Activated CD8-positive, alpha-beta memory T cell treated with anti-CD3 and anti-CD28 coated beads for 1 hour (primary cell): ENCODE measurements around the gene LCK.

ENCODE experiments used
- DNase-seq, 2 donors: peaks; one replicate each; pipeline ENCODE4 v3.0.0-alpha.2; 2020; ENCODE audit warnings: low read depth in 1 of 2; ENCODE audit errors: extremely low read depth in 1 of 2

The LCK gene

GRCh38 chr1:32250893-32251716, at the start of gene LCK:
LCK (plus strand) TSS chr1:32251265; CDS start chr1:32274330, 23,065 bp downstream.
- peak in 1 of 2 donors; percentile 42 for DNase-seq

GRCh38 chr1:32204943-32205361, 46.1 kb upstream of the LCK start:
- DNase-seq, result no peak

- peak; percentile 59 to 73 for DNase-seq
Measured at GRCh38 chr1:32205401-32206370, 45.4 kb upstream of the LCK start, which contains the start of gene IQCC. IQCC (plus strand) TSS chr1:32205671; CDS start chr1:32205682, 11 bp downstream.

GRCh38 chr1:32208469-32208868, 42.6 kb upstream of the LCK start:
- DNase-seq, result no peak

GRCh38 chr1:32208891-32209328, 42.2 kb upstream of the LCK start, which contains the start of gene DCDC2B:
DCDC2B (plus strand) TSS chr1:32209089; CDS start chr1:32209094, 5 bp downstream.
- DNase-seq, result no peak

GRCh38 chr1:32215629-32216480, 35.2 kb upstream of the LCK start:
- peak in 1 of 2 donors; percentile 39 for DNase-seq

- DNase-seq, result no peak
Measured at GRCh38 chr1:32216566-32216965, 34.5 kb upstream of the LCK start.

- DNase-seq, result no peak
Measured at GRCh38 chr1:32219022-32219421, 32.0 kb upstream of the LCK start.

GRCh38 chr1:32220746-32221580, 30.1 kb upstream of the LCK start:
- DNase-seq, result no peak

- DNase-seq, result no peak
Measured at GRCh38 chr1:32221581-32221979, 29.5 kb upstream of the LCK start.

- DNase-seq, result peak; percentile 82 to 83
Measured at GRCh38 chr1:32221980-32222755, 28.9 kb upstream of the LCK start, which contains the start of the genes EIF3I and TMEM234. EIF3I (plus strand) TSS chr1:32222407; CDS start chr1:32222442, 35 bp downstream. TMEM234 (minus strand) TSS chr1:32222353; CDS start chr1:32222322, 31 bp downstream.

- no peak for DNase-seq
Measured at GRCh38 chr1:32223683-32224082, 27.4 kb upstream of the LCK start.

- no peak for DNase-seq
Measured at GRCh38 chr1:32224285-32224684, 26.8 kb upstream of the LCK start.

- no peak for DNase-seq
Measured at GRCh38 chr1:32228771-32229170, 22.3 kb upstream of the LCK start.

- no peak for DNase-seq
Measured at GRCh38 chr1:32231843-32232432, 19.1 kb upstream of the LCK start.

GRCh38 chr1:32232558-32233304, 18.3 kb upstream of the LCK start:
- DNase-seq, result no peak

GRCh38 chr1:32234792-32235191, 16.3 kb upstream of the LCK start:
- DNase-seq, result no peak
